HG03060 (cell line): Measurements from ENCODE around the gene RPL13.
"Not testable (repeated sequence)": the region's sequence is repeated elsewhere in the genome, so short reads cannot be mapped to it uniquely, and the experiment has no call there.

ENCODE experiments used
- ATAC-seq: cut with Tn5 transposase; IDR thresholded peaks from one replicate; pipeline ENCODE4 v1.9.1; 2021; ENCODE audit warnings: low read depth, moderate number of reproducible peaks; ENCODE audit not compliant: unreplicated experiment

Gene RPL13

DNA sequence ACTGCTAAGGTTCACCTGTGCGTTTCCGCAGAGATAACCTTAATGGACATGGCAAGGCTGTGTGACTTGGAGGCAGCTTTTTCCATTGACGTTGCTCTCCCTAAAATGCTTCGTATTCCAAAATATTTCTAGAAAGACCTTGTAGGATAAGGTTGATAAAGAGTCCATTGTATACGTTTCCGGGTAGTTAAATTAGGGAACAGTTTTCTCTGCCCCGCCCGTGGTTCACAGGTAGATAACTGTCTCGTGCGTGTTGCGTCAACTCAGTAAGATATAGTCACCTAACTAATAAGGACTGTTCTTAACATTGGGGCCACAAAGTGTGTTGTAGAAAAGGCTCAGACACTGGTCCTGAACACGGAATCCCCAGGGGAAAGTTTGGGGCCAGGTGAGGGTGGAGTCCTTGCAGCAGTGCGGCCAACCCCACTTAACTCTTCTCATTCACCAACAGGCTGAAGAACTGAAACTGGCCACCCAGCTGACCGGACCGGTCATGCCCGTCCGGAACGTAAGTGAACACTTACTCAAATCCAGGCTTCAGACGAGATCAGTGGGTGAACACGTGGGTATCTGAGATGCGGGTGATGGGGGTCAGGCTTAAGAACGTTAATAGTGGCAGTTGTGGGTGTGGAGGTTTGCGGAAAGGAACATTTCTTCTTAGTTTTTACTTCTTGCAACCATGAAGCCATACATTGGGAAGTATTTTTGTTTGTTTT, 1.6 kb downstream of the RPL13 start:
- ATAC-seq = no peak

- ATAC-seq = no peak
These were observed 2.5 kb downstream of the RPL13 start for GRCh38 chr16:89562939-89563338.

DNA sequence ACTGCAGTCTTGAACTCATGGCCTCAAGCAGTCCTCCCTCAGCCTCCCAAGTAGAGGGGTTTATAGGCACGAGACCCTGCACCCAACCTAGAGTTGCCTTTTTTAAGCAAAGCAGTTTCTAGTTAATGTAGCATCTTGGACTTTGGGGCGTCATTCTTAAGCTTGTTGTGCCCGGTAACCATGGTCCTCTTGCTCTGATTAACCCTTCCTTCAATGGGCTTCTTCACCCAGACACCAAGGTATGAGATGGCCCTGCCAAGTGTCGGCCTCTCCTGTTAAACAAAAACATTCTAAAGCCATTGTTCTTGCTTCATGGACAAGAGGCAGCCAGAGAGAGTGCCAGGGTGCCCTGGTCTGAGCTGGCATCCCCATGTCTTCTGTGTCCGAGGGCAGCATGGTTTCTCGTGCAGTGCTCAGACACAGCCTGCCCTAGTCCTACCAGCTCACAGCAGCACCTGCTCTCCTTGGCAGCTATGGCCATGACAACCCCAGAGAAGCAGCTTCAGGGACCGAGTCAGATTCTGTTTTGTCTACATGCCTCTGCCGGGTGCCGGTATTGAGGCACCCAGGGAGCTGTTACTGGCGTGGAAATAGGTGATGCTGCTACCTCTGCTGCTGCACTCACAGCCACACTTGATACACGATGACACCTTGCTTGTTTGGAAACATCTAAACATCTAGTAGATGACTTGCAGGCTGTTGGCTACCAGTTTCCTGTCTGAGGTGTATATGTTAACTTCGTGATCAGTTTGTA, 3.3 kb downstream of the RPL13 start:
- no peak for ATAC-seq

- ATAC-seq = no peak
These were observed 4.2 kb downstream of the RPL13 start for GRCh38 chr16:89564476-89565255.

DNA sequence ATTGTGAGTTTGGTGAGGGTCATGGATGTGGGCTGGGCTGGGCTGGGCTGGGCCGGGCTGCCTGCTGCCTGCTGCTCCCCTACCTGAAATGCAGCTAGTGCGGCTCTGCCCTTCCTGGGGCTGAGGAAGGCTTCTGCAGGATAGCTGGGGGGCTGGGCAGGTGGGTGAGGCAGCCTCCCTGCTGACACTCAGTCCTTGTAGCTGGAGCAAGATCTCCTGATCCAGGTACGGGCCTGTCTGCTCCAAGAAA, 4.7 kb downstream of the RPL13 start:
- no peak for ATAC-seq

DNA sequence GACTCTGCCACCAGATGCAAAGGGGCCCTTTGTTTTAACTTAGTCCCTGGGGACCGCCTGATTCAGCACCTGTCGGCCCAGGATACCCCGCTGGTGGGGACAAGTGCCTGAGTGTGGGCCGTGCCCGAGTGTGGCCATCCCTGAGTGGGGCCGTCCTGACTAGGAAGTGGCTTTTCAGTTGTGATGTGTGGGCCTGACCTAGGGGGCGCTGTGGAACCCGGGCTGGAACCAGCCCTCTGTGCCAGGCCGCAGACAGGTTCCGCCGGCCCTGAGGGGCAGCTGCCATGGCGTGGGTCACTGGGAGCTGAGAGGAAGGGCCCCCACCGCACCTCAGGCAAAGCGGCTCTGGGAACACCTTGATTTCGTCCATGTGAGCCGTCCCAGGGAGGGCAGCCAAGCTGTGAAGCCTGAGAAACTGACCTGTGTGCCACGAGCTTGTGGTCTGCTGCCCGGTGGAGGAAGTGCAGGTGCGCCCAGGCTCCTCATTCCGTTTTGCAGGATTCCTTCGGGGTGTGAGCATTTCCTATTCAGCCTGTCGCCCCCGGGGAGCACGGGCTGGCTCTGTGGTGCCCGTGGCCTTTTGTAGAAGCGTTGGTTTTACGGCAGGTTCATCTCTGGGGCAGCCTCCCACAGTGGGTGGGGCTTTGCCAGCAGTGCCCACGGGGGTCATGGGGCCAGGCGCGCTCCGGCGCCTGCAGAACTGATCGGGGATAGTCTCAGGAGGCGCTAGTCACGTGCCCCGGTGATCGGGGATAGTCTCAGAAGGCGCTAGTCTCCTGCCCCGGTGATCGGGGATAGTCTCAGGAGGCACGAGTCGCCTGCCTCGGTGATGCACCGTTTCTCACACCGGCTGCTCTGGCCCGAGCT, 5.3 kb downstream of the RPL13 start:
- no peak for ATAC-seq

DNA sequence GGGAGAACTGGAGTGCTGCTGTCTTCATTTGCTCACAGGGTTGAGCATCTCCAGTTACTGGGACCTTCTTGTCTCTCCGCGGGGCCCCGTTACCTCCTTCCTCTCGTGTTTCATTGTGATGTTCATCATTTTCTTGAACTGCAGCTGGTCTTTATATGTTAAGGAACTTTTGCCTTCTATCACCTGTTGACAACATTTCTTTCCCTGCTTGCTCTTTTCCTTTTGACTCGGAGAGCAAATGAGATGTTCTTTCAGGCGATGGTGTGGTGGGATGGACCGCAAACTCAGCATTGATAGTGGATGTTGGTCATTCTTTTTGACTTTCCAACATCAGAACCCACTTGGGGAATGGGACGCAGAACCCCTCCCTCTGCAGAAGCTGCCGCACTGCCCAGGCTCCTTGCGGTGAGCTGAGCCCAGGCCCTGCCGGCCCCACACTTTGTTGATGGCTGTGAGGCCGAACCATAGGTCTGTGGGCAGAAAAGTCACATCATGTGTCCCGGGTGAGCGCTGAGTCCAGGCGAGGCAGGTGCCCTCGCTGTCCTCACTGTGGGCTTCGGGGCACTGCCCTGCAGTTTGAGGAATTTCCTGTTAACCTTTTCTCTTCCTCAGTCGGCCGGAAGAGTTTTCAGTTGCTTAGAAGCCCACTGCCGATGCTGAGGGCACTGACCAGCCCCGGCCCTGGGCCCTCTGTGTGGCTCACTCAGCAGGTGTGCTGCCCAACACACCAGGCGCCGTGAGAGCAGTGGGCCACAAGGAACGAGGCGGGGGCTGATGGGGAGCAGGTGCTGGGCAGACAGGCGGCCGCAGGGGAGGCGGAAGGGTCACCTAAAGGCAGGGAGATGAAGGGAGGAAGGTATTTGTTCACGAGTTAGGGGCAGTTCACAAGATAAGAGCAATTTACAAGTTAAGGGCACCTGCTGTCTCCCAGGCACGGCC, 7.4 kb downstream of the RPL13 start:
- no peak for ATAC-seq

GRCh38 chr16:89569506-89570341, 9.2 kb downstream of the RPL13 start:
- no peak for ATAC-seq

DNA sequence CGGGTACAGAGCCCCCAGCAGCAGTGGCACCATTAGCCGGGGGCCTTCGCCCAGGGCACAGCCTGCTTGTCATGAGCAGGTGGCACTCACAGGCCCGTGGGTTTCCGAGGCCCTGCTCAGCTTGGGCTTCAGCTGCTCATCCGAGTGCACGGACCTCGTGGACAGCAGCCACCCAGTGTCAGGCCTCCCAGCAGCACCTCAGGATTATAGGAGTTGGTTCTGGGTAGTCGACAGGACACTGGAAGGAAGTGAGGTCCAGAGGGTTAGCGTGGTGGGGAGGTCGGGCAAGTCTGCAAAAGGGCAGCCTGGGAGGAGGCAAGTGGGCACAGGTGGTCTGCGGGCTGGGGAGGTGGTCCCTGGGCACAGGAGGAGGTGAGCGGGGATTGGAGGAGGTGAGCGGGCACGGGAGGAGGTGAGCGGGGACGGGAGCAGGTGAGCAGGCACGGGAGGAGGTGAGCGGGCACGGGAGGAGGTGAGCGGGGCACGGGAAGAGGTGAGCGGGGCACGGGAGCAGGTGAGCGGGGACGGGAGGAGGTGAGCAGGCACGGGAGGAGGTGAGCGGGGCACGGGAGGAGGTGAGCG, 10.0 kb downstream of the RPL13 start:
- no peak for ATAC-seq

- not testable (repeated sequence) for ATAC-seq
These were observed 10.6 kb downstream of the RPL13 start for GRCh38 chr16:89570983-89571598.

DNA sequence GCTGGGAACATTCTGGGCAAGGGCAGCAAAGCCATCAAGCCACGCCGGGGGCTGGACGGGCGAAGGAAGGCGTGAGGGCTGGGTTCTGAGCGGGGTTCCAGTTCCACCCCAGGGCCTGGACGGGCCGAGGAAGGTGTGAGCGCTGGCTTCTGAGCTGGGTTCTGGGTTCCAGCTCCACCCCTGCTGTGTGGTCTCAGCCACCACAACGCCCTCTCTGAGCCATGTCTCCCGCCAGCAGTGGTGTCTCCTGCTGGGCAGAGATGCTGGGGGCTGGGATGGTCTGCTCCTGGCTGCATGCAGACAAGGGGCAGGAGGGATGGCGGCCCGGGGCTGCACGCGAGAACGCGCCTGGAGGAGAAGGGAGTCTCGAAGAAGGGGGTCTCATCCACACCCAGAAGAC, 11.2 kb downstream of the RPL13 start:
- ATAC-seq = no peak

DNA sequence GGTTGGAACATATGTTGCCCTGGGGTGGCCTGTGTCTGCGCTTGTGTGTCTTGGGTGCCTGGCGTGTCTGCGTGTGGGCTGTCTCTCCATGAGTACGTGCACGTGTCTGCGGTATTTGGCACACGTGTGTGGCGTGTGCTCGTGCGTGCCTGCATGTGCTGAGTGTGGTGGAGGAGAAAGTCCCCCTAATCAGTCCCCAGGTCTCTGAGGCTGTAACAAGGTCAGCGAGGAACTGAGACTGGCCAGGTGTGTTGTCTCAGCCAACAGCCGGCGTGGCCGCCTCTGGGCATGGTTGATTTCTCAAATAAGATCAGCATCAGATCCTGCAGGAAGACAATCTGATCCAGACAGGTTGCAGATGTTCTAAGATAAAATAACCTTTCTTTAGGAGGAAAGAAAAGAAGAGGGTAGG, 11.6 kb downstream of the RPL13 start:
- ATAC-seq = no peak

GRCh38 chr16:89572485-89573205, 12.2 kb downstream of the RPL13 start:
- no peak for ATAC-seq

DNA sequence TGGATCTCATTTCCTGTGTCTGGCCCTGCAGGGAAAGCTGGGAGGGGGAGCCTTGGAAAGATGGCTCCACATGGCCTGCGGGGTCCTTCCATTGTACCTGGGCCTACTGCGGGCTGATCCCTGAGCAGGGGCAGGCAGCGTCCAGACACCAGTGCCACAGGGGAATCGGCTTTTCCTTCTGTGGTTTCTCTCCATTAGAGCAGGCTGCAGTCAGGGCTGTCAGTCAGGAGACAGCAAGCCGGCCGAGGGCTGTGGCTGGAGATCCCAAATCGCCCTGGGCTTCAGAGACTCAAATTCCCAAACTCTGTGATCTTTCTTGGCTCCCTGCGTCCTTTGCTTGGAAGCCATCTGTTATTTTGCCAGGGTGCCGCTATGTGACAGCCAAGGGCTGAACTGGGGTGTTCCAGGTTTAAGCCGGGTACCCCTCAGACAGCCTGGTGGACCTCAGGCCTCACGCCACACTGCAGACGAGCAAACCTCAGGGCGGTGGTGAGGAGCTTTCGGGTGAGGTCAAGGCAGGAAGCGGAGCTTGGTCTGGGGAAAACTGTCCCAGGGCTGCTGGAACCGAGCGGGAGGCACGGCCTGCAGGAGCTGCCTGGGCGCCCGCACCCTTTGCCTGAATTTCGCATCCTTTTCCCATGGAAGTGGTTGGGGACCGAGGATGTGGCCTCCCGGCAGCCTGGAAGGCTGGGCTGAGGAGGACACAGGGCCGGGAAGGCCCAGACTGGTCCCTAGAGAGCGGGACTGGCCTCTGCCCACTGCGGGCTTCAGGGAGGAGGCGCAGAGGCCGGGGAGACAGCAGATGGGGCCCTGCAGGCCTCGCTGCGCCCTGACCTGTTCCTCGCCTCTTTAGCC, 13.6 kb downstream of the RPL13 start:
- no peak for ATAC-seq

- ATAC-seq = no peak
These were observed 14.3 kb downstream of the RPL13 start for GRCh38 chr16:89574681-89575246.
